Stimulated activated CD4-positive, alpha-beta T cell treated with anti-CD3 and anti-CD28 coated beads, Interleukin-15, amount 100 ng/mL, for 48 hours (primary cell): ENCODE measurements around the gene GALNT6.

Source experiments
- DNase-seq, 2 donors: peaks; one replicate each; pipeline ENCODE4 v3.0.0-alpha.2; 2020; ENCODE audit warnings: low read depth in 2 of 2

The GALNT6 gene

GRCh38 chr12:51391283-51392123, at the start of gene GALNT6:
TSS of gene GALNT6 (minus strand) at chr12:51391406. CDS start at chr12:51379781, 11,625 bp downstream.
- peak; percentile 28 to 61 for DNase-seq

GRCh38 chr12:51439330-51439729, 48.1 kb upstream of the GALNT6 start:
- DNase-seq: no peak

GRCh38 chr12:51437431-51437830, 46.2 kb upstream of the GALNT6 start:
- DNase-seq: no peak

GRCh38 chr12:51434305-51434704, 43.1 kb upstream of the GALNT6 start:
- no peak for DNase-seq

- DNase-seq: no peak
Observed at GRCh38 chr12:51432921-51433320, 41.7 kb upstream of the GALNT6 start.

GRCh38 chr12:51430196-51430895, 39.1 kb upstream of the GALNT6 start:
- no peak for DNase-seq

- no peak for DNase-seq
Observed at GRCh38 chr12:51429700-51430099, 38.5 kb upstream of the GALNT6 start.

- DNase-seq: no peak
Observed at GRCh38 chr12:51428256-51428655, 37.0 kb upstream of the GALNT6 start.

- peak; percentile 60 to 78 for DNase-seq
Observed at GRCh38 chr12:51424662-51425539, 33.7 kb upstream of the GALNT6 start, which contains the start of gene SLC4A8. TSS of gene SLC4A8 (plus strand) at chr12:51424831. CDS start at chr12:51424988, 157 bp downstream.

GRCh38 chr12:51424094-51424661, 33.0 kb upstream of the GALNT6 start:
- no peak for DNase-seq

- peak in 1 of 2 donors; percentile 26 for DNase-seq
Observed at GRCh38 chr12:51421266-51421884, 30.2 kb upstream of the GALNT6 start.

- no peak for DNase-seq
Observed at GRCh38 chr12:51419425-51420193, 28.4 kb upstream of the GALNT6 start.

- DNase-seq: no peak
Observed at GRCh38 chr12:51417826-51418225, 26.6 kb upstream of the GALNT6 start.

GRCh38 chr12:51415931-51416330, 24.7 kb upstream of the GALNT6 start:
- no peak for DNase-seq

GRCh38 chr12:51413791-51414190, 22.6 kb upstream of the GALNT6 start:
- no peak for DNase-seq

- DNase-seq: no peak
Observed at GRCh38 chr12:51413149-51413548, 21.9 kb upstream of the GALNT6 start.

GRCh38 chr12:51409846-51410245, 18.6 kb upstream of the GALNT6 start:
- no peak for DNase-seq

- no peak for DNase-seq
Observed at GRCh38 chr12:51407604-51408003, 16.4 kb upstream of the GALNT6 start.

GRCh38 chr12:51406859-51407258, 15.7 kb upstream of the GALNT6 start:
- DNase-seq: no peak

GRCh38 chr12:51406290-51406689, 15.1 kb upstream of the GALNT6 start:
- no peak for DNase-seq
